Suprapubic skin (tissue), 4 donors: ENCODE data around the gene KCNA10. TPM values are rescaled to one million over a fixed set of nuclear protein-coding genes. Genes with fewer than 3 reads are reported as not detected.

Source experiments
- DNase-seq, 2 donors: peaks; one replicate each; pipeline ENCODE4 v3.0.0-alpha.2; 2019; ENCODE audit warnings: low spot score in 2 of 2
- H3K27ac ChIP-seq: fragments of 200-600 bp; sonication (generic); one replicate; pipeline ENCODE4 v1.5.1; 2019
- H3K27me3 ChIP-seq: fragments of 200-600 bp; sonication (generic); one replicate; pipeline ENCODE4 v1.5.1; 2019
- H3K36me3 ChIP-seq: fragments of 200-600 bp; sonication (generic); one replicate; pipeline ENCODE4 v1.5.1; 2019
- H3K4me1 ChIP-seq: fragments of 200-600 bp; sonication (generic); one replicate; pipeline ENCODE4 v1.5.1; 2019
- H3K4me3 ChIP-seq: fragments of 200-600 bp; sonication (generic); one replicate; pipeline ENCODE4 v1.5.1; 2019; ENCODE audit warnings: mild to moderate bottlenecking
- H3K9me3 ChIP-seq: fragments of 200-600 bp; sonication (generic); one replicate; pipeline ENCODE4 v1.5.1; 2019
- CTCF ChIP-seq, 2 donors: fragments of 200-600 bp in 1 of 2; fragments of 450-650 bp in 1 of 2; sonication (generic) in 1 of 2; IDR thresholded peaks; one replicate each; pipeline ENCODE4 v1.5.1; 2016 to 2019; ENCODE audit warnings: antibody characterized with exemption in 2 of 2, mild to moderate bottlenecking in 1 of 2, moderate library complexity in 1 of 2
- EP300 ChIP-seq: sonication (generic); formaldehyde crosslinking; IDR thresholded peaks from one replicate; pipeline ENCODE4 v1.6.1; 2017; ENCODE audit warnings: antibody characterized with exemption
- POLR2A ChIP-seq, 2 donors: fragments of 450-650 bp; IDR thresholded peaks; one replicate each; pipeline ENCODE4 v1.6.1; 2017; ENCODE audit warnings: antibody characterized with exemption in 2 of 2, mild to moderate bottlenecking in 2 of 2, moderate library complexity in 2 of 2
- POLR2AphosphoS5 ChIP-seq, 3 donors: sonication (generic); formaldehyde crosslinking; IDR thresholded peaks; one replicate each; pipeline ENCODE4 v1.6.1; 2017; ENCODE audit warnings: antibody characterized with exemption in 3 of 3
- WGBS: methylation state at CpG from one replicate; pipeline ENCODE4 v1.1.5; 2018; 5-methylcytosine and 5-hydroxymethylcytosine counted together
- total RNA-seq, 4 donors: library from RNA; depleted of rRNA; stranded (reverse); fragments of >200 nt; gene quantifications; one replicate each; pipeline ENCODE4 v1.1.0, GENCODE V29; 2016

Gene KCNA10
- total RNA-seq, 4 donors from 2014 or later = not detected

- Histone ChIP-seq H3K27me3 (peaks cover 38% of the 10 kb centered on the region), H3K4me1 (peaks cover 12% of the 10 kb centered on the region), H3K36me3 (no peaks in the 10 kb centered on the region), H3K27ac (no peak overlapping the region), H3K4me3 (no peak overlapping the region), H3K9me3 (no peaks in the 10 kb centered on the region)
- WGBS = 56% methylated on average over 4 of the region's 4 CpGs
- DNase-seq = peak in 1 of 2 donors; percentile 37
- TF ChIP-seq POLR2AphosphoS5 (IDR thresholded peaks at IDR 0.05) (no peak), CTCF (IDR thresholded peaks at IDR 0.05) (no peak), EP300 (no peak), POLR2A (IDR thresholded peaks at IDR 0.05) (no peak)
Measured at GRCh38 chr1:110559157-110559556, 40.2 kb upstream of the KCNA10 start.

GRCh38 chr1:110557481-110557880 lies 38.5 kb upstream of the KCNA10 start:
- H3K4me3 ChIP-seq = no peak overlapping the region
- H3K9me3 ChIP-seq = no peaks in the 10 kb centered on the region
- H3K36me3 ChIP-seq = no peaks in the 10 kb centered on the region
- TF ChIP-seq CTCF (IDR thresholded peaks at IDR 0.05) (no peak), POLR2AphosphoS5 (IDR thresholded peaks at IDR 0.05) (no peak), POLR2A (IDR thresholded peaks at IDR 0.05) (no peak), EP300 (no peak)
- DNase-seq = no peak
- no peak overlapping the region for H3K27ac ChIP-seq
- peaks cover 48% of the 10 kb centered on the region for H3K27me3 ChIP-seq
- 82% methylated on average over 3 of the region's 3 CpGs for WGBS
- H3K4me1 ChIP-seq = peaks cover 12% of the 10 kb centered on the region

- Histone ChIP-seq H3K36me3 (no peaks in the 10 kb centered on the region), H3K4me1 (peaks cover 12% of the 10 kb centered on the region), H3K4me3 (no peak overlapping the region), H3K27me3 (peaks cover 58% of the 10 kb centered on the region), H3K27ac (no peak overlapping the region), H3K9me3 (no peaks in the 10 kb centered on the region)
- no peak for DNase-seq
- TF ChIP-seq POLR2A (IDR thresholded peaks at IDR 0.05) (no peak), EP300 (no peak), CTCF (IDR thresholded peaks at IDR 0.05) (no peak), POLR2AphosphoS5 (IDR thresholded peaks at IDR 0.05) (no peak)
- WGBS = 56% methylated on average over 4 of the region's 5 CpGs
Measured at GRCh38 chr1:110556471-110556807, 37.5 kb upstream of the KCNA10 start.

- WGBS = 44% methylated on average over 11 of the region's 11 CpGs
- peaks cover 12% of the 10 kb centered on the region for H3K4me1 ChIP-seq
- H3K27me3 ChIP-seq = peaks cover 63% of the 10 kb centered on the region
- TF ChIP-seq CTCF (IDR thresholded peaks at IDR 0.05) = no peak
- H3K4me3 ChIP-seq = peak overlapping the region; percentile 43
- DNase-seq = no peak
- H3K36me3 ChIP-seq = no peaks in the 10 kb centered on the region
- H3K27ac ChIP-seq = peak overlapping the region; percentile 43
- no peaks in the 10 kb centered on the region for H3K9me3 ChIP-seq
Measured at GRCh38 chr1:110555807-110556470, 37.0 kb upstream of the KCNA10 start.

GRCh38 chr1:110554871-110555801 lies 36.2 kb upstream of the KCNA10 start:
- peaks cover 70% of the 10 kb centered on the region for H3K27me3 ChIP-seq
- TF ChIP-seq POLR2AphosphoS5 (IDR thresholded peaks at IDR 0.05) = no peak
- no peak for TF ChIP-seq POLR2A (IDR thresholded peaks at IDR 0.05)
- peak; percentile 22 to 68 for TF ChIP-seq CTCF (IDR thresholded peaks at IDR 0.05)
- 14% methylated on average over 36 of the region's 53 CpGs for WGBS
- peak overlapping the region; percentile 43 for H3K4me3 ChIP-seq
- peaks cover 12% of the 10 kb centered on the region for H3K4me1 ChIP-seq
- H3K27ac ChIP-seq = peak overlapping the region; percentile 43
- H3K9me3 ChIP-seq = no peaks in the 10 kb centered on the region
- H3K36me3 ChIP-seq = no peaks in the 10 kb centered on the region
- no peak for DNase-seq
